HG03064 (cell line): Measurements from ENCODE around the gene RTN4IP1.

Experiments used
- ATAC-seq: cut with Tn5 transposase; IDR thresholded peaks from one replicate; pipeline ENCODE4 v1.9.1; 2021; ENCODE audit warnings: low read depth; ENCODE audit not compliant: unreplicated experiment

Gene RTN4IP1, protein sequence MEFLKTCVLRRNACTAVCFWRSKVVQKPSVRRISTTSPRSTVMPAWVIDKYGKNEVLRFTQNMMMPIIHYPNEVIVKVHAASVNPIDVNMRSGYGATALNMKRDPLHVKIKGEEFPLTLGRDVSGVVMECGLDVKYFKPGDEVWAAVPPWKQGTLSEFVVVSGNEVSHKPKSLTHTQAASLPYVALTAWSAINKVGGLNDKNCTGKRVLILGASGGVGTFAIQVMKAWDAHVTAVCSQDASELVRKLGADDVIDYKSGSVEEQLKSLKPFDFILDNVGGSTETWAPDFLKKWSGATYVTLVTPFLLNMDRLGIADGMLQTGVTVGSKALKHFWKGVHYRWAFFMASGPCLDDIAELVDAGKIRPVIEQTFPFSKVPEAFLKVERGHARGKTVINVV

GRCh38 chr6:106629103-106629858, at the start of gene RTN4IP1, which contains the start of gene QRSL1:
Gene RTN4IP1, minus strand, starts transcription at chr6:106629498. Its CDS starts 477 bp downstream, at chr6:106629021.
Gene QRSL1, plus strand, starts transcription at chr6:106629578. Its CDS starts 104 bp downstream, at chr6:106629682.
- peak; percentile 87 for ATAC-seq

GRCh38 chr6:106677282-106677681, 48.0 kb upstream of the RTN4IP1 start:
- ATAC-seq = no peak

- ATAC-seq = no peak
These were observed 45.4 kb upstream of the RTN4IP1 start for GRCh38 chr6:106674541-106675229.

DNA sequence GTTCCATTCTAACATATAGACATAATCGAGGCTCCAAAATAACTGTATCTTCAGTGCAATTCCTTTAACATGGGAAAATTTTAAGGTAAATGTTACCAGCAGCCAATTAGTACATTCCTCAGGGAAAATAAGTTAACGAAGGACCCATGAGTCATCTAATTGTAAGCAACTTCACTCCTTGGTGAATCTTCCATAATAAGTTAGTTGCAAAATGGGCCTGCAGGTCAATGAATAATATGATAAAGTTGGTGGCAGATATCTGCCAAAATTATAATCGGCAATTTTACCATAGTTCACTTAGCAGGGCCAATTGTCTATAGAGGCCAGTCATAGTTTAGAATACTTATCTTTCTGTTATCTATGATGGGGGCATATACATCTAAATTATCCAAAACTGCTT, 42.4 kb upstream of the RTN4IP1 start:
- no peak for ATAC-seq

DNA sequence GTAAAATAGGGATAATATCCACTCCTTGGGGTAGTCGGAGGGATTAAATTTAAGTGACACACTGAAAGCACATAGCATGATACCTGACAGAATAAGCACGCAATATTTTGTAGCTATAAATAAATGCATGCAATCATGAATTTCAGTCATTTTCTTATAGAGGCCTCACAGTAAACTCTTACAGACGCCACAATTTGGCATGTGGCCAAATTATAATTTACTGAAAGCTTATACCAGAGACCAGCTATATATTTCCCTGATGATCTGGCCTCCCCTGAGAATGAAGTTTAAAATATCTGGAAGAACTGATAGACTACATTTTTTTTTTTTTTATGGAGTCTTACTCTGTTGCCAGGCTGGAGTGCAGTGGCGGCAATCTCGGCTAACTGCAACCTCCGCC, 40.9 kb upstream of the RTN4IP1 start:
- no peak for ATAC-seq

DNA sequence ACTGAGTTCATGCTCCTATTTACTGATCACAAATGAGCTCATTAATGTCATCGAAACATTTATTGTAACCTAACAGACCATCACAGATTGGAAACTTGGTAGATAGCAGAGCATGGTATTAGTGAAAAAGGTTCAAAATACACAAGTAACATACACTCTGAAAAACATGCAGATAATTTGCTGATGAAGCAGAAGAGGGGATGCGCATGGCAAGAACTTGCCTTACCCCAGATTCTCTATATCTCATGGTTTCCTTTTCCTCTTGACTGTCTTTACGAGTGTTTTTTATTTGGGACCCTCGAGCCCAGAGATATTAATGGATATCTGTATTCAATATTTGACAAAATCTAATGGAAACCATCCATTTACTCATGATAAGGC, 37.7 kb upstream of the RTN4IP1 start:
- no peak for ATAC-seq

DNA sequence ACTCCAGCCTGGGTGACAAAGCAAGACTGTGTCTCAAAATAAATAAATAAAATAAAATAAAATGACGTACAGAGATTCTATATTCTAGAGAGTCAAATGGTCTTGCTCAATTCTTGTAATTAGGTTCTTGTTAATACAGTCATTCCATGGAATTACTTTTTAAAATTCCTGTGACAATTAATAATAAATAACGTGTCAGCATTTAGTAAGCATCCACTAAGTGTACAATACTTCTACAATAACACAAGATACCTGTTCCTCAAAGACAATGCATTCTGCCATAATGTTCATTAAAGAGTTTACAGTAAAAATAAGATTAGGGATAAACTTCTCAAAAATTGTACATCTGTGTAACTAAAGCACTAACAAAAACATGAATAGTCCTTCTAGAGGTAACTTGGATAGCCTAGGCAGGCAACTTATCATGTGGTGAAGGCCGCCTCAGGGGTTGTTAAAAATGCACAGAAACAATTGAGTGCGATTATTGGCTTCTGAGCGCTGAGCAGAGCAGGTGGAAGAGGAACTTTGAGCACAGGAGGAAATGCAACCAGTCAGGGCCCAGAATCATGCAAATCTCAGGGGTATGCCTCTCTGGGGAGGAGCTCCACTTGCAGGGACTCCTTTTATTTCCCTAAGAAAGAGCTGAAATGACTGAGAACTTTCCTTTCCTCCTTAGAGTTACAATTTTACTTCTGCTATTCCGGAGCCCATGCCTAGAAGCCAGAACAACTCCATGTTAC, 37.2 kb upstream of the RTN4IP1 start:
- peak; percentile 94 for ATAC-seq

- ATAC-seq = no peak
These were observed 33.2 kb upstream of the RTN4IP1 start for GRCh38 chr6:106662458-106662857.

GRCh38 chr6:106659859-106660258, 30.6 kb upstream of the RTN4IP1 start:
- no peak for ATAC-seq

- ATAC-seq = no peak
These were observed 29.2 kb upstream of the RTN4IP1 start for GRCh38 chr6:106658469-106658868.

- ATAC-seq = no peak
These were observed 19.5 kb upstream of the RTN4IP1 start for GRCh38 chr6:106648651-106649308.

- no peak for ATAC-seq
These were observed 13.8 kb upstream of the RTN4IP1 start for GRCh38 chr6:106643061-106643460.

GRCh38 chr6:106642476-106642875, 13.2 kb upstream of the RTN4IP1 start:
- no peak for ATAC-seq

DNA sequence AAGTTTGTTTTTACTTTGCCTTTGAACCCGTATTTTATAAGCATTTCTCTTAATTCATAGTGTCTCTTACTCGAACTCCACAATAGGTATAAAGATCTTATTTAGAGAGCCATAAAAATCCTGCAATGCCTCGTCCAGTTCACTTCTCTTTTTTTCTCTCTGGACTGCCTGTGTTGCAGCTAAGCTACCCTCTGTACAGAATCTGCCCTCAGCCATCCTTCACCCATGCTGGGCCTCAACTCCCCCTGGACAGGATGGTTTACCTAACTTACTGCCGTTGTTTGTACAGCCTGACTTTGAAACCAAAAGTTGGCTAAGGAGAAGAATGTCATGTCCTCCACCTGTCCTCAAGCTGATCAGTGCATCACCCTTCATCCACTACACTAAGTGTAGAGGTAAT, 10.5 kb upstream of the RTN4IP1 start:
- no peak for ATAC-seq

- peak; percentile 74 for ATAC-seq
These were observed 8.5 kb upstream of the RTN4IP1 start for GRCh38 chr6:106637717-106638341.

GRCh38 chr6:106637051-106637716, 7.9 kb upstream of the RTN4IP1 start:
- ATAC-seq = peak; percentile 25

DNA sequence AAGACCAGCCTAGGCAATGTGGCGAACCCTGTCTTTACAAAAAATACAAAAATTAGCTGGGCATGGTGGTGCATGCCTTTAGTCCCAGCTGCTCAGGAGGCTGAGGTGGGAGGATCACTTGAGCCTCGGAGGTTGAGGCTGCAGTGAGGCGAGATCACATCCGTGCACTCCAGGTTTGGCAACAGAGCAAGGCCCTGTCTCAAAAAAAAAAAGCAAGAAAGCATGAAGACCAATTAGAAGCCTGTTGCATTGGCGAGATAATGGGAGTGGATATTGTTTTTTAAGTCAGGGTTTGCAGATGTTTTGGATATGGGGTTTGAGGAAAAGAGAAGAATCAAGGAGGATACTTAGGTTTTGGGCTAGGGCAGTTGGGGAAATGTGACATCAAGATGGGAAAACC, 5.3 kb upstream of the RTN4IP1 start:
- no peak for ATAC-seq

DNA sequence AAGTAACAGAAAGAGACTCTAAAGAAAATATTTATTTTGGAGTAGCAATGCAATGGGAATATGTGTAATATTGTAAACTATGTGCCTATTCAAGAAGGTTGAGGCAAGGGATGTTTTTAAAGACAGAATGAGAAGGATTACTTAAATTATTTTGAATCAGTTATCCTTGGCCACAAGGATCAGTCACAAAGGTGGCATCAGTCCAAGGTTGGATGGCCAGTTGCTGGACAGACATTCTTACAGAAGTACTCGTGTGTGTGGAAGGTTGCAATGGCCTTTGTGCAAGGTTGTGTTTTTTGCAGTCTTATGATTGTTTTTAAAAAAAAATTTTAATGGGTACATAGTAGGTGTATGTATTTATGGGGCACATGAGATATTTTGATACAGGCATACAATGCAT, 2.0 kb upstream of the RTN4IP1 start:
- no peak for ATAC-seq

DNA sequence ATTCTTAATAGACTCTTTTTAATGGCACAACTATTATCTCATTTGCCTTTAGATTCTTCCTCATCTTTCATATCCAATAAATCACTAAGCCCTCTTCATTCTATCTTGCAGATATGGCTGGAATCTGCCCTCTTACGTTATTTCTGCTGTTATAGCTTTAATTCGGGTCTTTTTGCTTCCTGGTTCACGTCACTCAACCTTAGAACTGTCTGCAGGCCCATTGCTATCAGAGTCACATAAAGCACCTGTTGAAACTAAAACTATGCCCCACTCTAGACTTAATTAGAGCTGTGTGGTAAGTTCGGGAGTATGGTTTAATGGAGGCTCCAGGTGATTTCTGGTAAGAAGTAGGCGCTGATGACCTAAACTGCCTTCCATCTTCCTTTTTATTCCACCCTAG, 1.1 kb upstream of the RTN4IP1 start:
- no peak for ATAC-seq
